K562 (cell line): Measurements from ENCODE around the gene ERICH2. TPM values are rescaled to one million over a fixed set of nuclear protein-coding genes. Genes with fewer than 3 reads are reported as not detected.

Experiments
- CC2D1A ChIP-seq: fragments of 450-650 bp; IDR thresholded peaks from 2 replicates; pipeline ENCODE4 v1.6.1; 2017; ENCODE audit warnings: mild to moderate bottlenecking
- DACH1 ChIP-seq: fragments of 450-650 bp; IDR thresholded peaks from 2 replicates; pipeline ENCODE4 v1.6.1; 2018; ENCODE audit not compliant: partially characterized antibody
- KAT8 ChIP-seq: fragments of 450-650 bp; IDR thresholded peaks from 2 replicates; pipeline ENCODE4 v1.6.1; 2016; ENCODE audit warnings: low read depth, mild to moderate bottlenecking
- MAFF ChIP-seq: IDR thresholded peaks from 2 replicates; pipeline ENCODE4 v1.6.1; 2012; ENCODE audit warnings: low read length, improper control_type of control experiment
- PHTF2 ChIP-seq: fragments of 250-450 bp; sonication (Bioruptor Pico); IDR thresholded peaks from 2 replicates; pipeline ENCODE4 v1.5.0; 2021; ENCODE audit warnings: mild to moderate bottlenecking
- SMC3 ChIP-seq: conservative IDR thresholded peaks from 2 replicates; pipeline ENCODE4 v1.6.1; 2011; ENCODE audit warnings: low read depth, low read length, improper control_type of control experiment; ENCODE audit not compliant: insufficient read depth
- YY1 ChIP-seq, 3 experiments: IDR thresholded peaks; 2 replicates each; pipeline ENCODE4 v1.6.1; 2011; ENCODE audit warnings: low read length in 2 of 3, mild to moderate bottlenecking in 2 of 3, moderate library complexity in 2 of 3, borderline replicate concordance in 1 of 3, control low read depth in 1 of 3, low read depth in 1 of 3; ENCODE audit not compliant: insufficient read depth in 3 of 3, insufficient replicate concordance in 2 of 3, control insufficient read depth in 1 of 3, insufficient read length in 1 of 3; ENCODE audit errors: extremely low read depth in 1 of 3
- polyA plus RNA-seq, 8 experiments: library from polyadenylated mRNA; depleted of rRNA in 4 of 8; stranded (reverse) in 5 of 8; unstranded in 3 of 8; fragments of >200 nt; fragmentation: Nextera tagmentation in 2 of 8; fragmentation: Illumina TruSeq in 1 of 8; extraction: Ambion mirVana in 2 of 8; extraction: Trizol in 1 of 8; gene quantifications; 2 replicates each; pipeline versions ENCODE4 v1.2.1 to v1.2.3, GENCODE V29; 2011 to 2014; ENCODE audit warnings: inconsistent platforms in 1 of 8, missing spikeins in 1 of 8
- total RNA-seq, 7 experiments: library from RNA; depleted of rRNA in 6 of 7; stranded (reverse); fragments of >200 nt in 6 of 7; fragmentation: Illumina TruSeq in 2 of 7; extraction: Trizol in 2 of 7; gene quantifications; 2 replicates each; pipeline versions ENCODE4 v1.2.1 to v1.2.3, GENCODE V29; 2011 to 2021; ENCODE audit warnings: low replicate concordance in 1 of 7
- TF ChIP-seq, protein P1 (sequence below), 2 experiments: fragments of 450-650 bp in 1 of 2; sonication (generic) in 1 of 2; formaldehyde crosslinking in 1 of 2; IDR thresholded peaks; 2 replicates each; pipeline versions ENCODE4 v1.7.1 to v1.9.0; 2016 to 2022; ENCODE audit warnings: inconsistent platforms in 1 of 2, mild to moderate bottlenecking in 1 of 2, missing genetic modification reagents in 1 of 2
- TF ChIP-seq, protein P2 (sequence below): fragments of 250-450 bp; sonication (Bioruptor Pico); IDR thresholded peaks from 2 replicates; pipeline ENCODE4 v1.4.0; 2020; ENCODE audit warnings: mild to moderate bottlenecking, moderate library complexity, borderline replicate concordance
- TF ChIP-seq, protein P3 (sequence below): sonication (generic); formaldehyde crosslinking; IDR thresholded peaks from 2 replicates; pipeline ENCODE4 v1.8.1; 2022; ENCODE audit warnings: missing genetic modification reagents
- TF ChIP-seq, protein P4 (sequence below), 2 experiments: IDR thresholded peaks; 2 replicates each; pipeline ENCODE4 v1.6.1; 2011; ENCODE audit warnings: borderline replicate concordance in 1 of 2, control low read depth in 1 of 2, low read depth in 1 of 2, low read length in 1 of 2, mild to moderate bottlenecking in 1 of 2, mixed read lengths in 1 of 2, moderate library complexity in 1 of 2; ENCODE audit not compliant: insufficient read depth in 1 of 2, insufficient read length in 1 of 2, poor library complexity in 1 of 2, severe bottlenecking in 1 of 2; ENCODE audit errors: extremely low read depth in 1 of 2

The ERICH2 gene
- total and polyA plus RNA-seq, 9 of the 15 experiments (the other 6 are each of a cell fraction or from before 2014, with no cell fraction given): 0.85 to 2.4 (median 1.6) TPM

DNA sequence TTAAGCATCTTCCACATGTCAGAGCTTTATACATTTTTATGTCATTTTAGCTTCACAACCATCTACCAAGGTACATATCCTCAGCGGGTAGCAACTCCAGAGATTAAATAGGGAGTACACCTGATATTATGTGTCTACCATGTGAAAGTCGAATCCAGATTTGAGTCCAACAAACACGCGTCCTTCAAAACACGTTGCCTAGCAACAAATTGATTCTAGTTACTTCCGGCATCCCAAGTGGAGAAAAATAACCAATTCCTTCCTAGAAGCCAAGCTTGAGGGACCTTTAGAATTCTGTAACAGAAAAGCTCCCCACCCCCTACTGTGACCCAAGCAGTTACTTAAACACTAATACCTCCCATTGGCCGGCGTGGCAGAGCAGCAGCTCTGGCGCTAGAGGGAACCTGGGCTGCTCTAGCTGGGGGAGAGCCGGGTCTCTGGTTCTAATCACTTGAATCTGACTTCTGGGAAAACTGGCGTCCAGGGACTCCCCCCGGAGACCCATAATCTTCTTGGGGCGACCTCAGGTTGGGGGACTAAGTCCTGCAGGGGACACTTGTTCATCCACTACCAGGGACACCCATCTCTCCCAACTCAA, at the start of gene ERICH2 (continued):
- TF ChIP-seq, protein P1, sequence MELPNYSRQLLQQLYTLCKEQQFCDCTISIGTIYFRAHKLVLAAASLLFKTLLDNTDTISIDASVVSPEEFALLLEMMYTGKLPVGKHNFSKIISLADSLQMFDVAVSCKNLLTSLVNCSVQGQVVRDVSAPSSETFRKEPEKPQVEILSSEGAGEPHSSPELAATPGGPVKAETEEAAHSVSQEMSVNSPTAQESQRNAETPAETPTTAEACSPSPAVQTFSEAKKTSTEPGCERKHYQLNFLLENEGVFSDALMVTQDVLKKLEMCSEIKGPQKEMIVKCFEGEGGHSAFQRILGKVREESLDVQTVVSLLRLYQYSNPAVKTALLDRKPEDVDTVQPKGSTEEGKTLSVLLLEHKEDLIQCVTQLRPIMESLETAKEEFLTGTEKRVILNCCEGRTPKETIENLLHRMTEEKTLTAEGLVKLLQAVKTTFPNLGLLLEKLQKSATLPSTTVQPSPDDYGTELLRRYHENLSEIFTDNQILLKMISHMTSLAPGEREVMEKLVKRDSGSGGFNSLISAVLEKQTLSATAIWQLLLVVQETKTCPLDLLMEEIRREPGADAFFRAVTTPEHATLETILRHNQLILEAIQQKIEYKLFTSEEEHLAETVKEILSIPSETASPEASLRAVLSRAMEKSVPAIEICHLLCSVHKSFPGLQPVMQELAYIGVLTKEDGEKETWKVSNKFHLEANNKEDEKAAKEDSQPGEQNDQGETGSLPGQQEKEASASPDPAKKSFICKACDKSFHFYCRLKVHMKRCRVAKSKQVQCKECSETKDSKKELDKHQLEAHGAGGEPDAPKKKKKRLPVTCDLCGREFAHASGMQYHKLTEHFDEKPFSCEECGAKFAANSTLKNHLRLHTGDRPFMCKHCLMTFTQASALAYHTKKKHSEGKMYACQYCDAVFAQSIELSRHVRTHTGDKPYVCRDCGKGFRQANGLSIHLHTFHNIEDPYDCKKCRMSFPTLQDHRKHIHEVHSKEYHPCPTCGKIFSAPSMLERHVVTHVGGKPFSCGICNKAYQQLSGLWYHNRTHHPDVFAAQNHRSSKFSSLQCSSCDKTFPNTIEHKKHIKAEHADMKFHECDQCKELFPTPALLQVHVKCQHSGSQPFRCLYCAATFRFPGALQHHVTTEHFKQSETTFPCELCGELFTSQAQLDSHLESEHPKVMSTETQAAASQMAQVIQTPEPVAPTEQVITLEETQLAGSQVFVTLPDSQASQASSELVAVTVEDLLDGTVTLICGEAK (IDR thresholded peaks at IDR 0.05): peak; percentile 35; the same call in 1 of the 2 replicates
- TF ChIP-seq, protein P1 (CRISPR knock-in tag; IDR thresholded peaks at IDR 0.05): no peak
- TF ChIP-seq CC2D1A: peak; percentile 37; the same call in 1 of the 2 replicates
- 0 out of 2 replicates have a peak, but pooled peaks have one; percentile 18 for TF ChIP-seq SMC3
- no peak for TF ChIP-seq KAT8
- 0 out of 2 replicates have a peak, but pooled peaks have one; percentile 13 for TF ChIP-seq MAFF
- TF ChIP-seq, protein P2, sequence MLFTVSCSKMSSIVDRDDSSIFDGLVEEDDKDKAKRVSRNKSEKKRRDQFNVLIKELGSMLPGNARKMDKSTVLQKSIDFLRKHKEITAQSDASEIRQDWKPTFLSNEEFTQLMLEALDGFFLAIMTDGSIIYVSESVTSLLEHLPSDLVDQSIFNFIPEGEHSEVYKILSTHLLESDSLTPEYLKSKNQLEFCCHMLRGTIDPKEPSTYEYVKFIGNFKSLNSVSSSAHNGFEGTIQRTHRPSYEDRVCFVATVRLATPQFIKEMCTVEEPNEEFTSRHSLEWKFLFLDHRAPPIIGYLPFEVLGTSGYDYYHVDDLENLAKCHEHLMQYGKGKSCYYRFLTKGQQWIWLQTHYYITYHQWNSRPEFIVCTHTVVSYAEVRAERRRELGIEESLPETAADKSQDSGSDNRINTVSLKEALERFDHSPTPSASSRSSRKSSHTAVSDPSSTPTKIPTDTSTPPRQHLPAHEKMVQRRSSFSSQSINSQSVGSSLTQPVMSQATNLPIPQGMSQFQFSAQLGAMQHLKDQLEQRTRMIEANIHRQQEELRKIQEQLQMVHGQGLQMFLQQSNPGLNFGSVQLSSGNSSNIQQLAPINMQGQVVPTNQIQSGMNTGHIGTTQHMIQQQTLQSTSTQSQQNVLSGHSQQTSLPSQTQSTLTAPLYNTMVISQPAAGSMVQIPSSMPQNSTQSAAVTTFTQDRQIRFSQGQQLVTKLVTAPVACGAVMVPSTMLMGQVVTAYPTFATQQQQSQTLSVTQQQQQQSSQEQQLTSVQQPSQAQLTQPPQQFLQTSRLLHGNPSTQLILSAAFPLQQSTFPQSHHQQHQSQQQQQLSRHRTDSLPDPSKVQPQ (CRISPR knock-in tag): no peak
- TF ChIP-seq PHTF2: no peak
- peak; percentile 43 for TF ChIP-seq DACH1
- TF ChIP-seq YY1 (IDR thresholded peaks at IDR 0.05; ENCODE audit: borderline replicate concordance in 1 of 3, control insufficient read depth in 1 of 3, extremely low read depth in 1 of 3, insufficient read depth in 3 of 3, insufficient read length in 1 of 3, insufficient replicate concordance in 2 of 3, low read depth in 1 of 3, low read length in 2 of 3): peak in 1 of 3 experiments; percentile 30
- TF ChIP-seq, protein P3, sequence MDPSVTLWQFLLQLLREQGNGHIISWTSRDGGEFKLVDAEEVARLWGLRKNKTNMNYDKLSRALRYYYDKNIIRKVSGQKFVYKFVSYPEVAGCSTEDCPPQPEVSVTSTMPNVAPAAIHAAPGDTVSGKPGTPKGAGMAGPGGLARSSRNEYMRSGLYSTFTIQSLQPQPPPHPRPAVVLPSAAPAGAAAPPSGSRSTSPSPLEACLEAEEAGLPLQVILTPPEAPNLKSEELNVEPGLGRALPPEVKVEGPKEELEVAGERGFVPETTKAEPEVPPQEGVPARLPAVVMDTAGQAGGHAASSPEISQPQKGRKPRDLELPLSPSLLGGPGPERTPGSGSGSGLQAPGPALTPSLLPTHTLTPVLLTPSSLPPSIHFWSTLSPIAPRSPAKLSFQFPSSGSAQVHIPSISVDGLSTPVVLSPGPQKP (CRISPR knock-in tag): no peak
- TF ChIP-seq, protein P4, sequence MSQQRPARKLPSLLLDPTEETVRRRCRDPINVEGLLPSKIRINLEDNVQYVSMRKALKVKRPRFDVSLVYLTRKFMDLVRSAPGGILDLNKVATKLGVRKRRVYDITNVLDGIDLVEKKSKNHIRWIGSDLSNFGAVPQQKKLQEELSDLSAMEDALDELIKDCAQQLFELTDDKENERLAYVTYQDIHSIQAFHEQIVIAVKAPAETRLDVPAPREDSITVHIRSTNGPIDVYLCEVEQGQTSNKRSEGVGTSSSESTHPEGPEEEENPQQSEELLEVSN (IDR thresholded peaks at IDR 0.05; ENCODE audit: borderline replicate concordance in 1 of 2, extremely low read depth in 1 of 2, insufficient read depth in 1 of 2, insufficient read length in 1 of 2, low read depth in 1 of 2, low read length in 1 of 2, poor library complexity in 1 of 2, severe bottlenecking in 1 of 2): no peak
